HEK293 (cell line): ENCODE measurements around the gene RILPL1.

ENCODE experiments used
- ZBTB26 ChIP-seq: fragments of 450-650 bp; formaldehyde crosslinking; optimal IDR thresholded peaks from 2 replicates; pipeline ENCODE3; 2016; ENCODE audit warnings: missing biosample characterization, mild to moderate bottlenecking, missing genetic modification characterization
- ZNF221 ChIP-seq: fragments of 450-650 bp; formaldehyde crosslinking; IDR thresholded peaks from 2 replicates; pipeline ENCODE4 v1.5.1; 2017; ENCODE audit warnings: missing biosample characterization, missing genetic modification characterization, borderline replicate concordance
- TF ChIP-seq, protein P1 (sequence below): fragments of 450-650 bp; formaldehyde crosslinking; IDR thresholded peaks from 2 replicates; pipeline ENCODE4 v1.5.1; 2016; ENCODE audit warnings: missing biosample characterization, missing genetic modification characterization

- TF ChIP-seq ZBTB26 (tag by site-specific recombination): no peak
- no peak for TF ChIP-seq ZNF221
- TF ChIP-seq, protein P1, sequence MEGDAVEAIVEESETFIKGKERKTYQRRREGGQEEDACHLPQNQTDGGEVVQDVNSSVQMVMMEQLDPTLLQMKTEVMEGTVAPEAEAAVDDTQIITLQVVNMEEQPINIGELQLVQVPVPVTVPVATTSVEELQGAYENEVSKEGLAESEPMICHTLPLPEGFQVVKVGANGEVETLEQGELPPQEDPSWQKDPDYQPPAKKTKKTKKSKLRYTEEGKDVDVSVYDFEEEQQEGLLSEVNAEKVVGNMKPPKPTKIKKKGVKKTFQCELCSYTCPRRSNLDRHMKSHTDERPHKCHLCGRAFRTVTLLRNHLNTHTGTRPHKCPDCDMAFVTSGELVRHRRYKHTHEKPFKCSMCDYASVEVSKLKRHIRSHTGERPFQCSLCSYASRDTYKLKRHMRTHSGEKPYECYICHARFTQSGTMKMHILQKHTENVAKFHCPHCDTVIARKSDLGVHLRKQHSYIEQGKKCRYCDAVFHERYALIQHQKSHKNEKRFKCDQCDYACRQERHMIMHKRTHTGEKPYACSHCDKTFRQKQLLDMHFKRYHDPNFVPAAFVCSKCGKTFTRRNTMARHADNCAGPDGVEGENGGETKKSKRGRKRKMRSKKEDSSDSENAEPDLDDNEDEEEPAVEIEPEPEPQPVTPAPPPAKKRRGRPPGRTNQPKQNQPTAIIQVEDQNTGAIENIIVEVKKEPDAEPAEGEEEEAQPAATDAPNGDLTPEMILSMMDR (tag by site-specific recombination): no peak
Observed at GRCh38 chr12:123441523-123442164, 91.9 kb downstream of the RILPL1 start.
